Lower lobe of right lung (tissue), 2 donors: ENCODE results near the gene C1QTNF5. TPM values are rescaled to one million over a fixed set of nuclear protein-coding genes. Genes with fewer than 3 reads are reported as not detected.

Experiments
- ATAC-seq, 2 donors: fragments of 200-7000 bp; cut with Tn5 transposase; one replicate each; pipeline ENCODE4 v1.9.1; 2020 to 2022; ENCODE audit warnings: mild to moderate bottlenecking in 2 of 2, moderate library complexity in 2 of 2
- DNase-seq: peaks from one replicate; pipeline ENCODE4 v3.0.0-alpha.2; 2020
- H3K27ac ChIP-seq: fragments of 200-600 bp; one replicate; pipeline ENCODE4 v1.8.0; 2022
- H3K27me3 ChIP-seq: fragments of 200-600 bp; one replicate; pipeline ENCODE4 v1.8.0; 2022; ENCODE audit warnings: low read depth
- H3K36me3 ChIP-seq: fragments of 200-600 bp; one replicate; pipeline ENCODE4 v1.8.0; 2022; ENCODE audit warnings: mild to moderate bottlenecking
- H3K4me1 ChIP-seq: fragments of 200-600 bp; one replicate; pipeline ENCODE4 v1.8.0; 2022
- H3K4me3 ChIP-seq: fragments of 200-600 bp; one replicate; pipeline ENCODE4 v1.8.0; 2022; ENCODE audit warnings: mild to moderate bottlenecking
- H3K9me3 ChIP-seq: fragments of 200-600 bp; one replicate; pipeline ENCODE4 v1.8.0; 2022
- intact Hi-C: fragments of 100-400 bp; cut with DNase I; formaldehyde crosslinking; loops from one replicate; pipeline ENCODE4 v1.11.0; 2022
- total RNA-seq: library from RNA; stranded (reverse); fragmentation: NEBNext Ultra II Directional; extraction: Animal tissue kit (Norgen Biotek cat#: 25700); gene quantifications from one replicate; pipeline ENCODE4 v1.2.1, GENCODE V29; 2021
- TF ChIP-seq, protein P1 (sequence below): fragments of 200-600 bp; IDR thresholded peaks from one replicate; pipeline ENCODE4 v1.8.0; 2022; ENCODE audit warnings: antibody characterized with exemption, mild to moderate bottlenecking
- donor health status: DM: no; HTN: yes; CAD: no; lungs with severe emphysema.

The C1QTNF5 gene
- total RNA-seq, 1 donor from 2014 or later: 28.2 TPM

DNA sequence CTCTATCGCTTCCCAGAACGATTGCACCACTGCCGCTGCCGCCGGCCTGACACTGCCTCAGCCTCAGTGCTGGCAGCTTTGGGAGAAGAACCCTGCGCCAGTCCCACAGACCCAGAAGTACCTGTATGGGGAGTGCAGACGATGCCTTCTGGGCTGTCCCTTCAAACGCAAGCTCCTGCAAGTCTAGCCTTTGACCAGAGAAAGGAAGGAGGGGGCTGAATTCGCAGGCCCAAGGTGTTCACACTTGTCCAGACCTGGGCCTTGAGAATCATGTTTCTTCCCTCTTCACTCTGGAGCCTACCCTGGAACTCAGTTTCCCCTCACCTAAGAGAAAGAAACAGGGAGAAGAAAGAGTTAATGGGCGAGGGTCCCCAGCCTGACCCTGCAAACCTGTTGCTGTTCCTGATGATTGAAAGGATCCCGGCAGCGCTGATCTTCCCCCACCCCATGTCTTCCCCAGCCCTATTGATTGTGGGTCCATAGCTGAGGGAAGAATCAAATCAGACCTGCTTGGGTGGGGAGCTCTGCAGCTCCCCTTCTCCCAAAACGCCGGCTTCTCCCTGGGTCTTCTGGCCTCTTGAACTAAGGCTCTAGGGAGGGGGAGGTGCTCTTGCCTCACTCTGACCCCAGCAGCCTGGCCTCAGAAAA is 23.0 kb downstream of the C1QTNF5 start:
- DNase-seq: no peak
- intact Hi-C loops: no loop called here
- Histone ChIP-seq H3K9me3 (no peaks in the 10 kb centered on the region), H3K4me1 (peaks cover 77% of the 10 kb centered on the region), H3K27me3 (peaks cover 50% of the 10 kb centered on the region), H3K27ac (peak overlapping the region; percentile 90), H3K4me3 (peak overlapping the region; percentile 51), H3K36me3 (peaks cover 10% of the 10 kb centered on the region)
- ATAC-seq: no peak
- TF ChIP-seq, protein P1, sequence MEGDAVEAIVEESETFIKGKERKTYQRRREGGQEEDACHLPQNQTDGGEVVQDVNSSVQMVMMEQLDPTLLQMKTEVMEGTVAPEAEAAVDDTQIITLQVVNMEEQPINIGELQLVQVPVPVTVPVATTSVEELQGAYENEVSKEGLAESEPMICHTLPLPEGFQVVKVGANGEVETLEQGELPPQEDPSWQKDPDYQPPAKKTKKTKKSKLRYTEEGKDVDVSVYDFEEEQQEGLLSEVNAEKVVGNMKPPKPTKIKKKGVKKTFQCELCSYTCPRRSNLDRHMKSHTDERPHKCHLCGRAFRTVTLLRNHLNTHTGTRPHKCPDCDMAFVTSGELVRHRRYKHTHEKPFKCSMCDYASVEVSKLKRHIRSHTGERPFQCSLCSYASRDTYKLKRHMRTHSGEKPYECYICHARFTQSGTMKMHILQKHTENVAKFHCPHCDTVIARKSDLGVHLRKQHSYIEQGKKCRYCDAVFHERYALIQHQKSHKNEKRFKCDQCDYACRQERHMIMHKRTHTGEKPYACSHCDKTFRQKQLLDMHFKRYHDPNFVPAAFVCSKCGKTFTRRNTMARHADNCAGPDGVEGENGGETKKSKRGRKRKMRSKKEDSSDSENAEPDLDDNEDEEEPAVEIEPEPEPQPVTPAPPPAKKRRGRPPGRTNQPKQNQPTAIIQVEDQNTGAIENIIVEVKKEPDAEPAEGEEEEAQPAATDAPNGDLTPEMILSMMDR: no peak

DNA sequence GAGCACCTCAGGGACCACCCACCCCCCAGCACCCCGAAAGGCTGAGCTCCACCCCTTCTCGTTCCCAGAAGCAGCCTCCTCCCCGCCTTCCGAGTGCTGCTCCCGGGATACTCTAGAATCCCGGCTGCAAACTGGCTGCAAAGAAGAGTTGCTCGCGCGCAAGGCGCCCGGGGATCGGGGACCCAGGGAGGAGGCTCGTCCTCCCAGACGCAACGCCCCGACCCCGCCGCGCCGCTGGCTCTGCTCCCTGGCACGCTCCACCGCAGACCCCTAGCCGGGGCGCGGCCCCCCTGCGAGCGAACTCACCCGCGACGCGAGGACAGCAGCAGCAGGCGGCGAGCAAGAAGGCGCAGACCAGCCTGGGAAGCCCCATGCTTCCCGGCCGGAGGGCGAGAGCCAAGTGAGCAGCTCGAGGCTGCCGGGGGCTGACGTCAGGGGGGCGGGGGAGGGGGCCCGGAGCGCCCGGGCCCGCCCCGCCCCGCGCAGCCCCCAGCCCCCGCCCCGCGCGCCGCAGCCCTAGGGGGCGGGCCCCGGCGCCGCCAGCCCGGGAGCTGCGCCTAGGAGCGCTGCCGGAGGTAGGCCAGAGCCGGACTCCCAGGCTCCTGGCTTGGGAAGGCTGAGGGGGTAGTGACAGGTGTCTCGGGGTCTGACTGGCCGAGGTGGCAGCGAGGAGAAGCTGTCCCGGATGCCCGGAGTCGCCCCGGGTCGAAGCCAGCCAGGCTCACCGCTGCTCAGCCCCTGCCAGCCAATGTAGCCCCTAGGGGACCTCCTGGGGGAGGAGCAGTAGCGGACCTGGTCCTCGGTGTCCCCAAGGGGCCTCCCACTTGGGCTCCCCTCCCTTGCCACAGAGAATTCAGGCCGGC is 23.7 kb downstream of the C1QTNF5 start, which contains the start of gene MCAM:
Gene MCAM (minus strand): TSS at position 402 of the 863 bp plus-strand sequence. CDS start 29 bp downstream, at position 373.
- Histone ChIP-seq H3K27me3 (peaks cover 50% of the 10 kb centered on the region), H3K36me3 (peaks cover 10% of the 10 kb centered on the region), H3K9me3 (no peaks in the 10 kb centered on the region), H3K27ac (peak within 1 kb of the TSS; percentile 90), H3K4me3 (peak within 1 kb of the TSS; percentile 51), H3K4me1 (peaks cover 69% of the 10 kb centered on the region)
- TF ChIP-seq, protein P1: no peak
- ATAC-seq: no peak
- intact Hi-C loops: no loop called here
- DNase-seq: no peak

DNA sequence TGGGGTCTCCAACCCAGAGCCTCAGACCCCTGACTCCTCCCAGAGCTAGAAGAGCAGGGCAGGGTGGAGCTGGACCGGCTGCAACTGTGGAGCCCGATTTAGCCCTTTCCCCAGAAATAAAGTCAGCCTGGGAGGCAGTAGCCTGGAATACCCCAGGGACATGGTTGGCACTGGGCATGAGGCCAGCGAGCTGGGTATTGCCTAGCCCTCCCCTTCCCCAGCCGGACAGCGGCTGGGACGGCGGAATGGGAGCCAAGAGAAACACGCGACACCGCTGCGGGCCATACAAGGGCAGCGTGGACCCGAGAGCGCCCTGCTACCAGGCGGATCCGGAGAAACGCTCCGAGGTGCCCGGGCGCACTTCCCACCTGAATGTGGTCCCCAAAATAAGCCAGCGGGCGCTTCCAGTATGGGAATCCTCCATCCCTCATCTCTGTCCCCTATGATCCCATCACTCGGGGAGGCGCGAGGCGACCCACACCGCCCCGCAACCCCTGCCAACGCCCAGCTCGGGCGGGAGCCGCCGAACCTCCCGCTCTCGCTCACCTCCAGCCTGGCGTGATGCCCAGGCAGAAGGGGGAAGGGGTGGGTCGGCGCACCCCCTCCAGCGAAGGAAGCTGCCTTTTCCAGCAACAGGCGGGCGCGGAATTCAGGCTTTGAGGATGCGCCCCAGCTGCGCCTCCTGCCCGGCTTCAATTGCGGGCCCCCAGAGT is 24.5 kb downstream of the C1QTNF5 start:
- DNase-seq: no peak
- no peaks in the 10 kb centered on the region for H3K9me3 ChIP-seq
- peaks cover 61% of the 10 kb centered on the region for H3K4me1 ChIP-seq
- peaks cover 10% of the 10 kb centered on the region for H3K36me3 ChIP-seq
- intact Hi-C loops: no loop called here
- TF ChIP-seq, protein P1: no peak
- ATAC-seq: peak in 1 of 2 donors; percentile 3
- H3K27ac ChIP-seq: peak overlapping the region; percentile 90
- peaks cover 50% of the 10 kb centered on the region for H3K27me3 ChIP-seq
- H3K4me3 ChIP-seq: peak overlapping the region; percentile 51

DNA sequence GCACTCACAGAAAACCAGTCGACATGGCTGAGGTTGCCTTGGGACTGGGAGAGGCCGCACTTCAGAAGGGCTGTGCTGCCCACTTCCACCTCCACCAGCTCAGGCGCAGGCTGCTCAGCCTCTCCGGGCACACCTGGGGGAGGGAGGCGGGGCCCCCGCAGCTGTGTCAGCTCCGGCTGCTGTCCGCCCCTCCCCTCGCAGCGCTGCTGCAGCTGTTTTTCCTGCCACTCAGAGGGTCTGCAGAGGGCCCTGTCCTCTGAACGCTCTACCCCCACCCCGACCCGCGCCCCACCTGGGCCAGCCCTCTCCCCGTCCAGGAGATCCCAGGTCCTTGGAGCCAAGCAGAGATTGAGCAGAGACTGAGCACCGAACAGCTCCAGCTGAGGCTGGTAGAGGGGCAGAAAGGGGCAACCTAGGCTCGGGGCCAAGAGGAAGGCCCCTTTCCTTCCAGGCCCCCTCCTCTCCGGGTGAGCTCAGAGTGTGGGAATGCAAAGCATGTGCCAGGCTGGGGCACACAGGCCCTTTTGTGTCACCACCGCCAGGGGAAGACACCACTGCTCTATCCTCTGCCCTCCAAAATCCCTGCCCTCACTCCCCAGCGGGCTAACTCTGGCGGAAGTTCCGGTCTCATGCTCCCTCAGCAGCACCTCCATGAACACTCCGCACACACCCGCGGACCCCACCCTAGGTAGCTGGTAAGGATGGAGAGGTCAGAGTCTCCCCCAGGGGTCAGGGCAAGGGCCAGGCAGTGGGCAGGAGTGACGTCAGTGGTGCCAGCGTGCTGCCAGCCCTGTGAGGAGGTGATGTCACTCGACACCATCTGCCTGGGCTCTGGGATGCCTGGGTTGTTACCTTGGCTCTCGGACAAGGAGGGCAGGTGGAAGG is 25.3 kb downstream of the C1QTNF5 start:
- Histone ChIP-seq H3K9me3 (no peaks in the 10 kb centered on the region), H3K4me3 (peak overlapping the region; percentile 51), H3K4me1 (peaks cover 53% of the 10 kb centered on the region), H3K36me3 (peaks cover 18% of the 10 kb centered on the region), H3K27me3 (peaks cover 46% of the 10 kb centered on the region), H3K27ac (peak overlapping the region; percentile 90)
- DNase-seq (no peak), ATAC-seq (peak; percentile 26 to 41)
- intact Hi-C loops: no loop called here
- TF ChIP-seq, protein P1: no peak
